Stimulated activated CD8-positive, alpha-beta memory T cell treated with anti-CD3 and anti-CD28 coated beads, Interleukin-7, amount 100 ng/mL, for 4 hours (primary cell): ENCODE measurements around the gene MBTPS1.

Experiments
- DNase-seq, 2 donors: peaks; one replicate each; pipeline ENCODE4 v3.0.0-alpha.2; 2020; ENCODE audit warnings: low read depth in 2 of 2

The MBTPS1 gene

DNA sequence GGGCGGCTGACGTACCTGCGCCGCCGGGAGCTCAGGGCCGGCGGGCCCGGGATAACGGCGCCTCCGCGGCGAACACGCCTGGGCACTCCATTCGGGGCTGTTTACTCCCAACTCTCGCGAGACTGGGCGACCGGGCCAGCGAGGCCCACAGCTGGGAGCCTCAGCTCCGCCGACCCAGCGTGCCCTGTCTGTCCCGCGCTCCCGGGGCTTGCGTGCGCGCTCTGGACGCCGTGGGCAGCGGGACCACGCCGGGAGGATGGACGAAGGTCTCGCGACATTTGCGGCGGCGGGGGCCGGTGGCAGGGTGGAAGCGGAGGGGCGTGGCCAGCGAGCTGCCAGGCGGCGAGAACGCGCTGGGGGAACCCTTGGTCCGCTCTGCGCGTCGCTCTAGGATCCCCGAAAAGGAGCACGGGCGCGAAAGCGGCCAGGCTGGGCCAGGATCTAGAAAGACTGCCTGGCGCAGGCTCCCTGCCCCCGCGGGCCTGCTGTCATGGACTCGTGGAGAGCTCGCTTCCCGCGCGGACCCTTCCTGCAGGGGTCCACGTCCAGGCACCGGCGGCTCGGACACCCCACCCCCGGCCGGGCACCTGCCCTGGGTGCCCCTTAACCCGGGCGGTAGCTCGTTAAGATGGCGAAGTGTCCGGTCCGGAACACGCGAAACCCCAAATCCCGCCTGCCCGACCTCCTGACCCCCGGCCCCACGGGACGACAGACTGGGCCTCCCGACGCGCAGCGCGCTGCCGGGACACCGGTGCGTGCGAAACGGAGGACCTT is at the start of gene MBTPS1:
TSS of gene MBTPS1 (minus strand) at position 223 of the 774 bp plus-strand sequence. CDS start 15,159 bp downstream, outside the sequence.
- DNase-seq: peak; percentile 92 to 99

GRCh38 chr16:84165746-84166145 is 49.0 kb upstream of the MBTPS1 start:
- DNase-seq: no peak

DNA sequence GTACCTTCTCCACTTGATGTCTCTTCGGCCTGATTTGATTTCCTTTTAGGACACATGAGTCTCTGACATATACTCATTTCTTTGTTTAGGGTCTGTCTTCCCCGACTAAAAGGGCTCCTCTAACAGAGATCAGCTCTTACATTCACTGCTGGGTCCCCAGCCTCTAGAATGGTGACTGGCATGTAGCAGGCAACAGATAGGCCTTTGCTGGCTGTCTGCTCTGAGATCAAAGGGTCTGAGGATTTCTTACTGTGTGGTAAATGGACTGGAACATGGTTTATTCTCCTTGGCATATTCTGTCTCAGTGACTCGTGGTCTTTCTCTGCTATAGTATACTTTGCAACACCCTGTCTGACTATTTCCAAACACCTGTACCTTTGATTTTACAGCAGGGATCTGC is 45.1 kb upstream of the MBTPS1 start:
- no peak for DNase-seq

DNA sequence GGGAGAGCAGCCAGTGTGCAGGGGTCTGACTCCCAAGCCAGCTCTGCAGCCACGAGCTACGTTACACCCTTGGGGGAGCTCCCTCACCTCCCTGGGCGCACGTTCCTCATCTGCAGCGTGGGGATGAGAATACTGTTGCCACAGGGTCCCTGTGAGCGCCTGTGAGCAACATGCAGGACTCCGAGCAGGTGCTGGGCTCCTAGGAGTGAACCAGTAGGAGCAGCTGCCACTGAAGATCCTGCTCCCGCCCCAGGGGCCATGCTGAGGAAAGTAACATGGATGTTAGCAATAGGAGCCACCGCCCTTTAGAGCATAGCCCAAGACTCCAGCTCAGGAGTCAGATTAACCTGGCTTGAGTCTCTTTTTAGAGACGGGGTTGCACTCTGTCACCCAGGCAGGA is 44.3 kb upstream of the MBTPS1 start:
- DNase-seq: no peak

DNA sequence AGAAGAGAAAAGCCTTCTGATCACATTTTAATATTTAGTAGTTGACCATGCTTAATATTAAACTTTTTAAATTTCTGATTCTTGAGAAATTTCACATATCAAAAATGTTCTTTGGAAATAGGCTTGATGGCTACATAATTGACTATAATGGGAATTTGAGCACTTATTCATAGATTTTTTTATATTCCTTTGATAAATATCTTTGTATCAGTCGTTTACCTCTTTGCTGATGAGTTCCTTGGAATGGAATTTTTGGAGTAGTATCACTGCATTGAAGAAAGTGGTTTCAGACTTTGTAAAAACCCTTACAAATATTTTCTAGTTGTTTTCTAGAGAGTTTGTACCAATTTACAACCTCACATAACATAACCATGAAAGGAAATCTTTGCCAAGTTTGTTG is 43.1 kb upstream of the MBTPS1 start:
- DNase-seq: no peak

GRCh38 chr16:84159007-84159406 is 42.3 kb upstream of the MBTPS1 start:
- no peak for DNase-seq

- no peak for DNase-seq
Measured at GRCh38 chr16:84156342-84156784, 39.6 kb upstream of the MBTPS1 start.

DNA sequence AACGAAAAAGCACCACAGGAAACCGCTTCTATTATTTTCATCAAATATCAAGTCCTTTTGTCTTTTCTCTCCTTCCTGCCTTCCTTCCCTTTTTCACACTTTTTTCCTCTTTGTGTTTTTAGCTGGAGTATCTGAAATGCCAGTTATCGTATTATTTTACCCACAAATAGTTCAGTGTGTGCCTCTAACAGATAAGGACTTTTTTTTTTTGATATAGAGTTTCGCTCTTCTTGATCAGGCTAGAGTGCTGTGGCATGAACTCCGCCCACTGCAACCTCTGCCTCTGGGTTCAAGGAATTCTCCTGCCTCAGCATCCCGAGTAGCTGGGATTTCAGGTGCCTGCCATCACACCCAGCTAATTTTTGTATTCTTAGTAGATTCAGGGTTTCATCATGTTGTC is 39.0 kb upstream of the MBTPS1 start:
- no peak for DNase-seq

DNA sequence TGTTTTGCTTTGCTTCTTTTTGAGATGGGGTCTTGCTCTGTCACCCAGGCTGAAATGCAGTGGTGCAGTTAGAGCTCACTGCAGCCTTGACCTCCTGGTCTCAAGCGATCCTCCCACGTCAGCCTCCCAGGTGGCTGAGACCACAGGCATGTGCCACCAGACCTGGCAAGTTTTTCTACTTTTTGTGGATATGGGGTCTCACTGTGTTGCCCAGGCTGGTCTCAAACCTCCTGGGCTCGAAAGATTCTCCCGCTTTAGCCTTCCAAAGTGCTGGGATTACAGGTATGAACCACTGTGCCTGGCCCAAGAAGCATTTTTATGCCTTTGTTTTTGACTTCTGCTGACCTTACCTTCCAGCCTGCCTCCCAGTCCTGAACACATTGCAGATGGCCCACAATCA is 38.5 kb upstream of the MBTPS1 start:
- DNase-seq: no peak

- DNase-seq: no peak
Measured at GRCh38 chr16:84153660-84154214, 37.0 kb upstream of the MBTPS1 start.

- DNase-seq: no peak
Measured at GRCh38 chr16:84150926-84151325, 34.2 kb upstream of the MBTPS1 start.

GRCh38 chr16:84144859-84145639 is 28.3 kb upstream of the MBTPS1 start, which contains the start of the genes DNAAF1 and HSDL1:
Gene DNAAF1 (plus strand): TSS chr16:84145308. CDS start chr16:84145441, 133 bp downstream.
Gene HSDL1 (minus strand): TSS chr16:84145177. CDS start chr16:84131321, 13,856 bp downstream.
- peak; percentile 83 to 90 for DNase-seq

DNA sequence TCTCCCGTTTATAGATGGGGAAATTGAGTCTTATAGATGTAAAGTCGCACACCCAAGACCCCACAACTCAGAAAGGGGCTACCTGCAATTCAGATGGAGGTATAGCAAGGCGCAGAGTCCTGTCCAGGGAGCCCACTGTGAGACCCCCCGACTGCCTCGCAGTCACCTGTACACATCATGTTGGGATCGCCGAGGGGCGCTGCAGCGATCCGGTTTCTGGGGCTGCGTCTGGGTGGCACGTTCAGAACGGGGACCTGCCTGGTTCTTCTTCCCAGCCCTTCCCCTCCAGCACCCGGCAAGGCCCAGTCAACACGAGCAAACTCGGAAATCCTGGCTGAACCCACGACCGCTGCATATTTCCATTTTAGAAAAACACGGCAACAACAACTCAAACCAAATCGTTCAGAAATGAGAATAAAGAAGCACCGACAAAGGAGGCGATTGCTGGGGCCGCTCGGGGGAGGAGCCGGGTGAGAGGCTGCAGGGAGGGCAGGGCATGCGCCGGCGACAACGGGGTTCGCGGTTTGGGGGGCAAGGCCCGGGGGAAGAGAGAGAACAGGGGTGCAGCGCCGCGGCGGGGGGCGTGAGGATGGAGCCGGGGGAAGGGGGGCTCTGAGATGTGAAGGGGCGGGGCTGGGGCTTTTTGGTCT is 27.6 kb upstream of the MBTPS1 start:
- peak in 1 of 2 donors; percentile 30 for DNase-seq

DNA sequence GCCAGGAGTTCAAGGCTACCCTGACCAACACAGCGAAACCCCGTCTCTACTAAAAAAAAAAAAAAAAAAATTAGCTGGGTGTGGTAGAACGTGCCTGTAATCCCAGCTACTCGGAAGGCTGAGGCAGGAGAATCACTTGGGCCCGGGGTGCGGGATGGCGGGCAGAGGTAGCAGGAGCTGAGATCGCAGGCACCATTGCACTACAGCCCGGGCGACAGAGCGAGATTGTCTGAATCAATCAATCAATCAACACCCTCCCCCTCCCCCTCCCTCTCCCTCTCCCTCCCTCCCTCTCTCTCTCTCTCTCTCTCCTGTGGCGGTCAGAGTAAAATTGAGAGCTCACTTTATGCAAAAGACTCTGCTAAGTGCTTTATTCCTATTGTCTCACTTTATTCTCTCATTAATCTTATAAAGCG is 27.1 kb upstream of the MBTPS1 start:
- DNase-seq: no peak

DNA sequence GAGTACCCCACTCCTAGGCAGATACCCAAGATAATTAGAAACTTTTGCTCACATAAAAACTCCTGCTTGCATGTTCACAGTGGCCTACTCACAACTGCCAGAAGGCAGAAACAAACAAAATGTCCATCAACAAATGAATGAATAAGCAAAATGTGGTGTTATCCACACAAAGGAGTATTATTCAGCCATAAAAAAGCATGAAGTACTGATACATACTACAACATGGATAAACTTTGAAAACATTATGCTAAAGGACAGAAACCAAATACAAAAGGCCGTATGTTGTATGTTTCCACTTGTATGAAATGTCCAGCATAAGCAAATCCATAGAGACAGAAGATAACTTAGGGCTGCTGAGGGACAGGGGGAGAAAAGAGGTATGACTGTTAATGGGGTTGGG is 26.3 kb upstream of the MBTPS1 start:
- DNase-seq: no peak

DNA sequence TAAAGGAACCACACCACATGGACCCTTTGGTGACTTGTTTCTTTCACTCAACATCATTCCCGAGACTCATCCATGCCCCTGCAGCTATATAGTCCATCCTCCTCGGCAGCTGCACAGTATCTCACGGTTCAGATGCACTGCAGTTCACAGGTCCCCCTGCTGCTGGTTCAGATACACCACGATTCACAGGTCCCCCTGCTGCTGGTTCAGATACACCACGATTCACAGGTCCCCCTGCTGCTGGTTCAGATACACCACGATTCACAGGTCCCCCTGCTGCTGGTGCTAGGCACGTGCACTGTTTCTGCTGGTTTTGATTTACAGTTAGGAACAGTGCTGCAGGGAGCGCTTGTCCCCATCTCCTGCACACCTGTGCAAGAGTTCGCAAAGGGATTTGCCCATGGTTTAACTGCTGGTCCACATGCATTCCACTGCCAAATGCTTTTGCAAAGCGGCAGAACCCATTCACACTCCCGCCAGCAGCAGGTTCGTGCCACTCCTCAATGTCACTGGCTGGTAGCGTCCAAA is 24.5 kb upstream of the MBTPS1 start:
- no peak for DNase-seq

DNA sequence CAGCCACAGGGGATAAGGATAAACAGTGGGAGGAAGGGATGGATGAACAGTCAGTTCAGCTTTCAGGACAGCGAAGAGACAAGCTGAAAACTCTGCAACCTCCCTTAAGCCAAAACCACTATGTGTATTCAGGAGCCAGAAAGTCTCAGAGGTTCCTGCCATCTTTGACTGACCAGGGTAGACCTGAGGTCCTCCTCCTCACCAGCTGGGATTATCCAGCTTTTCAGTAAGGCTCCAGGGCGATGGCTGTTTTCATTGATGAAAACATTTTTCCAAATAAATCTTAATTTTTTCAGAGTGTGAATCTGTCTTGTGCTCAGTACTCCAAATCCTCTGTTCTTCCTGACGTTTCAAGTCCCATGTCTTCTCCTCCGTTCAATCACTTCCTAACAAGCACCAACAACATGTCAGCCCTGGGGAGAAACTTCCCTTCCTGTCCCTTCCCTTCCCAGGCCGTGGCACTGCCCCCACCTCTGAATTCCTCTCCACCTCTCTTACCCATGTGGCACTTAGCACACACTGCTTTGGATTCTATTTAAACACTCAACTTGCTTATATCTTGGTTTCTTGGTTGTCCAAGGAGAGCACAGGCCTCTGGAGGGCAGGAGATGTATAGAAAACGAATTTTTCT is 23.0 kb upstream of the MBTPS1 start:
- DNase-seq: no peak

GRCh38 chr16:84138824-84139627 is 22.3 kb upstream of the MBTPS1 start:
- no peak for DNase-seq

- no peak for DNase-seq
Measured at GRCh38 chr16:84138500-84138823, 21.7 kb upstream of the MBTPS1 start.

- no peak for DNase-seq
Measured at GRCh38 chr16:84137769-84138357, 21.1 kb upstream of the MBTPS1 start.
